GM20000 (cell line): Measurements from ENCODE around the gene ZNF594.
"Not testable (repeated sequence)": the region's sequence is repeated elsewhere in the genome, so short reads cannot be mapped to it uniquely, and the experiment has no call there.

Experiments used
- DNase-seq: peaks from one replicate; pipeline ENCODE4 v3.0.0; 2012; ENCODE audit warnings: low spot score
- TF ChIP-seq, protein P1 (sequence below): IDR thresholded peaks from 2 replicates; pipeline ENCODE4 v1.5.1; 2012; ENCODE audit warnings: mild to moderate bottlenecking, control low read depth; ENCODE audit errors: extremely low read depth, missing control alignments

The ZNF594 gene

DNA sequence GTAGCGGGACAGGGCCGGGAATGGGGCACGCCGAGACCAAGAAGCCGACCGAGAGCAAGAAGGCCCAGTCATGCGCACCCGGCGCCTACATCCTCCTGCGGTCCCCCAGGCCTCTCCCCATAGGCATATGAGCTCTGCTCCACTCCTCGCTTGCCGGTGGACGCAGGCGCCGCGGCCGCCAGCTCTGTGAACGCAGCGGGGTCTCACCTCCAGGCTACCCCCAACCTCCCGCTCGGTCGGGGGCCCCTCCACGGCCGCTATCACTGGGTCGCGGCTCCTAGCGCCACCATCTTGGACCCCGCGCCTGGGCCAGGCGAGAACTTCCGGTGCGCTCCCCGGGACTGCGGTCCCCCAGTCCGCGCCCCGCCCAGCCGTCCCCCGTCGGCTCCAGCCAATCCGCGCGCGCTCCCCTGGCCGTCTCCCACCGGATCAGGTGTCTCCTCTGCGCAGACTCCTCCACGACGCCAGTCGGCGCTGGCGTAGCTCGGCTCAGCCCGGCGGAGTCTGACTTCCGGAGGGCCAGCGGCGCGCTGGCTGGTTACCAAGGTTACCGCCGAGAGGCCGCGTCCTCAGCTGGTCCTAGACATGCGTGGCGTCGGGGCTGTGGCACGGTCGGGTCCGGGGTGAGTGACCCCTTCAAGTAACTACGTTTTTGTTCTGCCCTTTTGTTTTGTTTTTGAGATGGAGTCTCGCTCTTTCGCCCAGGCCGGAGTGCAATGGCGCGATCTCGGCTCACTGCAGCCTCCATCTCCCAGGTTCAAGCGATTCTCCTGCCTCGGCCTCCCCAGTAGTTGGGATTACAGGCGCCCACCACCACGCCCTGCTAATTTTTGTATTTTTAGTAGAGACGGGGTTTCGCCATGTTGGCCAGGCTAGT, at the start of gene ZNF594:
Gene ZNF594 (minus strand): TSS at position 328 of the 877 bp plus-strand sequence. CDS start 7,612 bp downstream, outside the sequence.
- peak; percentile 97 for DNase-seq
- TF ChIP-seq, protein P1, sequence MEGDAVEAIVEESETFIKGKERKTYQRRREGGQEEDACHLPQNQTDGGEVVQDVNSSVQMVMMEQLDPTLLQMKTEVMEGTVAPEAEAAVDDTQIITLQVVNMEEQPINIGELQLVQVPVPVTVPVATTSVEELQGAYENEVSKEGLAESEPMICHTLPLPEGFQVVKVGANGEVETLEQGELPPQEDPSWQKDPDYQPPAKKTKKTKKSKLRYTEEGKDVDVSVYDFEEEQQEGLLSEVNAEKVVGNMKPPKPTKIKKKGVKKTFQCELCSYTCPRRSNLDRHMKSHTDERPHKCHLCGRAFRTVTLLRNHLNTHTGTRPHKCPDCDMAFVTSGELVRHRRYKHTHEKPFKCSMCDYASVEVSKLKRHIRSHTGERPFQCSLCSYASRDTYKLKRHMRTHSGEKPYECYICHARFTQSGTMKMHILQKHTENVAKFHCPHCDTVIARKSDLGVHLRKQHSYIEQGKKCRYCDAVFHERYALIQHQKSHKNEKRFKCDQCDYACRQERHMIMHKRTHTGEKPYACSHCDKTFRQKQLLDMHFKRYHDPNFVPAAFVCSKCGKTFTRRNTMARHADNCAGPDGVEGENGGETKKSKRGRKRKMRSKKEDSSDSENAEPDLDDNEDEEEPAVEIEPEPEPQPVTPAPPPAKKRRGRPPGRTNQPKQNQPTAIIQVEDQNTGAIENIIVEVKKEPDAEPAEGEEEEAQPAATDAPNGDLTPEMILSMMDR, result peak; percentile 83

DNA sequence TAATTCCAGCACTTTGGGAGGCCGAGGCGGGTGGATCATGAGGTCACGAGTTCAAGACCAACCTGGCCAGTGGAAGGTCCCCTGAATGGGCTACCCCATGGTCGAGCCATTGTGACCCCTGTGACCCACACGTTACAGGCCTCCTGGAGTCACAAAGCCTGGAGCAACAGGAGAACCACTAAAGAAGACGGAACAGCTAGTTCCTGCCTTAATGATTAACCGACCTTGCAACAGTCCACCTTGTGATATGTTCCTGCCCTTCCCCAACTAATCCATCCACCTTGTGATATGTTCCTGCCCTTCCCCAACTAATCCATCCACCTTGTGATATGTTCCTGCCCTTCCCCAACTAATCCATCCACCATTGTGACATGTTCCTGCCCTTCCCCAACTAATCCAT, 48.1 kb upstream of the ZNF594 start:
- not testable (repeated sequence) for DNase-seq

DNA sequence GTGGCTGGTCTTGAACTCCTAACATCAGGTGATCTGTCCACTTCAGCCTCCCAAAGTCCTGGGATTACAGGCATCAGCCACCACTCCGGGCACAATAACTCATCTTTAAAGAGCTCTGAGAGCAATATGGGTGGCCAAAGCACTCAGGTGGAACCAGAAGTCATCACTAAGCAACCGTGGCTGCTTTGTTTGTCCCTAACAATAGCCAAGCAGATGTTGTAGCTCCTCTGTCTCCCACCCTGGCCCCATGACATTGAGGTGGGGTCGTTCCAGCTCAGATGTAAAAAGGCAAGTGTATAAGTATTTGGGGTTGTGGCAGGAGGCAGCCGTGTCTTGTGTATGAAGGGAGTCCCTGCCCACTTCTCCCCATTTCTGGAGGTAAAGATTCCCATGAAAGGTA, 46.7 kb upstream of the ZNF594 start:
- no peak for DNase-seq
- TF ChIP-seq, protein P1, result no peak

DNA sequence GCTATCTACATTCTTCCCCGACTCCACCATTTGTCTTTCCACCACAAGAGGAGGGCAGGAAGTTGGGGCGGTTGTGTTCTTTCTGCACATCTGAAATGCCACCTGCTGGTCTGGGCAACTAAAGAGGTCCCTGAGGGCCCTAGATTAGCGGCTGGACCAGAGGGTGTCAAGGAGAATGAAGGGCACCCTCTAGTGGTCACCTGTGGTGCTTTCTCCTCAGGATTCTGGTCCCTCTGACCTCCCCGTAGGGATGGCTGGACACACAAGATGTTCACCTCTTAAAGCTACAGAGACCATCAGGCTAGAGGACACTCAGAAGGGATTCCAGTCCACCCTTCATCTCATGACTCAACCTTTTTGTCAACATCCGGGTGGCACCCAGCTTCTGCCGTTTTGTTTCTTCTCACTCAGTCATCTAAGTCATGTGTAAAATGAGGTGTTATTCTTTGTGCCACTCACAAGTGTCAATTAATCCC, 45.9 kb upstream of the ZNF594 start:
- peak; percentile 57 for DNase-seq
- TF ChIP-seq, protein P1, result peak; percentile 72

DNA sequence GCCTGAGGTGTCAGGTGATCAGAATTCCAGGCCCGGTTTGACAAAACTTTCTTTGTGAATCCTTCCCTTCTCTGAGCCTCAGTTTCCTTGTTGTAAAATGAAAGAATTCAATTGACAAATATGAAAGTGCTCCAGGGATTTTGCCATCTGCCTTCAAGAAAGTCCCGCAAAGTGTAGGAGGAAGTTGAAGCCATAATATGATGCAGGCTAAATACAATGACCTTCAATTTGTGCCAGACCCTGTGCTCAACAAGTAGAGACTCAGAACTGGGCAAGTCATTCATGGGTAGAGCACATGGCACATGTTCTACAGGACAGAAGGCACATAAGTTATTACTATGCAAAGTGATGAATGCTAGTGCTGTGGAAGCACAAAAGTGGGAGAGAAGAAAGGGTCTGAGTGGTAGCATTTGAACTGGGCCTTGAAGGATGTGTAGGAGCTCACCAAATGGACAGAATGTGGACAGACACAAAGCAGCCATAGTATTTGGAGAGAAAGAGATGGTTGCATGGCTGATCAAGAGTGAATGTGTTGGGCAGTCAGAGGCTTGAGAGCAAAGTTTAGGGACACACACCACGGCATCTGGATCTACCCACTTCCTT, 45.4 kb upstream of the ZNF594 start:
- no peak for DNase-seq

DNA sequence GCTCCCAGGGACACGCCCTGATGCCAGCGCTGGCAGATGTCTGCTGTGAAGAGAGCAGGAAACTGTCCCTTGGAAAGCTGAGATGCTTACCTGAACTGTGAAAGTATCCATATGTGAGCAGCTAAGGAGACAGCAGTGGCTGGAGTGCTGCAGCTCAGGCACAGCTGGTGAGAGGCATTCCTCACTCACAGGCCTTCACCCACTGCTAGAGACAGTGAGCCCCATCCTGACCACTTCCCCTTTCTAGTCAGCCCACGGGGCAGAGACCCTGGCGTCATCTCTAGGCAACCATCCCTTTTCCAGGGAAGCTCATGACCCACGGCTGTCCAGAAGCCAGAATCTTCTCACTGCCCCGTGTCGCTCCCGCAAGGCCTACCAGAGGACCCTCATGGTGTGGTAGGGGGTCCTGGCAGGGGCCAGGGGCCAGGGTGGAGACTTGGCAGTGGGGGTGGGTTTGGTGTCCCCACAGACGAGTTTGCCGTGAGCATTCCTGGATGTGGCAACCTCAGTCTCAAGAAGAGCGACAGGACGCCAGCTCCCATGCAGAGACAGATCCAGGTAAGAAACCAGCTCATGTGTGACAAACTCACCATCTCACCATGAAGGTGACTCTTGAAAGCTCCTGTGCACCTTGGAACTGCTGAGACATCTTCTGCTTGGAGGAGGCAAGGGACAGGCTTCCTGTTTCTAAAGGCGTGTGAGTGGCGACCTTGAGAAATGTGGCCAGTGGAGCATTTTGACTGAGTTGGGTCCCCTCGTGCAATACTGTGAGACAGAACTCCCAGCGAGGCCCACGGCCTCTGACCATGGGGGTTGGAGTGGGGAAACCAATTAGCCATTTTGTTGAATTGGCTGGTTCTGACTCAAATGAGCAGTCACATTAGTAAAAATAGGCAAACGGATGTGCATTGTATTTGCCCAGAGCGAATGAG, 43.2 kb upstream of the ZNF594 start, which contains the start of gene SCIMP:
Gene SCIMP (minus strand): TSS at position 216 of the 932 bp plus-strand sequence. CDS start 105 bp downstream, at position 111.
- DNase-seq, result peak; percentile 58
- TF ChIP-seq, protein P1, result no peak

More for the DNA sequence above, 45.4 kb upstream of the ZNF594 start:
- TF ChIP-seq, protein P1, result no peak

DNA sequence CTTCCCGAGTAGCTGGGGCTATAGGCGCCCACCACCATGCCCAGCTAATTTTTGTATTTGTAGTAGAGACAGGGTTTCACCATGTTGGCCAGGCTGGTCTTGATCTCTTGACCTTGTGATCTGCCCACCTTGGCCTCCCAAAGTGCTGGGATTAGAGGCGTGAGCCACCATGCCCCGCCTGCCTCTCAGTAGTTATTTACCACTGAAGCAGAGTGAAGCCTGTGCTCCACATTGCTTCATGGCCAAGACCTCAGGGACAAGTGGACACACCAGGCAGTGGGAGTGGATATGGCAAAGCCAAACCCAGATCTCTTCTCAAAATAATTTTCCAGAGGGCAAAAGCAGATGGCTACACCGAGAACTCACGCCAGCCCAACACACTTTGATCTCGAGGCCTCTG, 41.8 kb upstream of the ZNF594 start:
- not testable (repeated sequence) for DNase-seq
